ENCODE data around the gene CNTLN.
"Not testable (repeated sequence)": the region's sequence is repeated elsewhere in the genome, so short reads cannot be mapped to it uniquely, and the experiment has no call there.

The CNTLN gene

GRCh38 chr9:17134396-17135294, at the start of gene CNTLN:
CNTLN (plus strand) TSS chr9:17135040; CDS start chr9:17135066, 26 bp downstream.
- peak; percentile 95 for DNase-seq

- DNase-seq: no peak
These were observed 46.3 kb upstream of the CNTLN start for GRCh38 chr9:17088566-17088965.

- DNase-seq: no peak
These were observed 44.8 kb upstream of the CNTLN start for GRCh38 chr9:17090041-17090440.

GRCh38 chr9:17116400-17116837, 18.4 kb upstream of the CNTLN start:
- no peak for DNase-seq

GRCh38 chr9:17117372-17117771, 17.5 kb upstream of the CNTLN start:
- DNase-seq: no peak

- no peak for DNase-seq
These were observed 14.6 kb upstream of the CNTLN start for GRCh38 chr9:17120203-17120602.

- DNase-seq: no peak
These were observed 13.6 kb upstream of the CNTLN start for GRCh38 chr9:17121264-17121663.

- no peak for DNase-seq
These were observed 4.5 kb upstream of the CNTLN start for GRCh38 chr9:17130291-17130690.

GRCh38 chr9:17130725-17131124, 4.1 kb upstream of the CNTLN start:
- DNase-seq: no peak

- DNase-seq: no peak
These were observed 3.3 kb upstream of the CNTLN start for GRCh38 chr9:17131494-17131893.

GRCh38 chr9:17135295-17136160, 688 bp downstream of the CNTLN start:
- DNase-seq: peak; percentile 72

GRCh38 chr9:17137566-17137965, 2.7 kb downstream of the CNTLN start:
- no peak for DNase-seq

GRCh38 chr9:17138503-17138902, 3.7 kb downstream of the CNTLN start:
- DNase-seq: no peak

- DNase-seq: no peak
These were observed 5.6 kb downstream of the CNTLN start for GRCh38 chr9:17140418-17140817.

- DNase-seq: no peak
These were observed 13.5 kb downstream of the CNTLN start for GRCh38 chr9:17148324-17148723.

GRCh38 chr9:17159469-17159868, 24.6 kb downstream of the CNTLN start:
- no peak for DNase-seq

- DNase-seq: no peak
These were observed 25.5 kb downstream of the CNTLN start for GRCh38 chr9:17160327-17160726.

GRCh38 chr9:17165764-17166163, 30.9 kb downstream of the CNTLN start:
- no peak for DNase-seq

GRCh38 chr9:17166346-17166745, 31.5 kb downstream of the CNTLN start:
- DNase-seq: no peak

GRCh38 chr9:17171309-17172094, 36.7 kb downstream of the CNTLN start:
- no peak for DNase-seq

GRCh38 chr9:17177496-17177895, 42.7 kb downstream of the CNTLN start:
- DNase-seq: not testable (repeated sequence)

GRCh38 chr9:17185481-17186029, 50.7 kb downstream of the CNTLN start:
- no peak for DNase-seq

GRCh38 chr9:17191082-17191481, 56.2 kb downstream of the CNTLN start:
- DNase-seq: no peak
